KOPT-K1 (cell line): ENCODE results near the gene FHOD3.

ENCODE experiments used
- H3K27ac ChIP-seq: fragments of 200-600 bp; sonication (generic); 2 replicates; pipeline ENCODE4 v1.5.1; 2016; ENCODE audit warnings: antibody characterized with exemption, mild to moderate bottlenecking, low read depth, low read length; ENCODE audit not compliant: poor library complexity, severe bottlenecking
- H3K36me3 ChIP-seq: fragments of 200-600 bp; sonication (generic); 2 replicates; pipeline ENCODE4 v1.5.1; 2017; ENCODE audit warnings: antibody characterized with exemption, mild to moderate bottlenecking, low read length, moderate library complexity; ENCODE audit not compliant: insufficient read depth
- H3K9me3 ChIP-seq: fragments of 200-600 bp; sonication (generic); 2 replicates; pipeline ENCODE4 v1.5.1; 2017; ENCODE audit warnings: antibody characterized with exemption, low read length, mild to moderate bottlenecking; ENCODE audit not compliant: insufficient read depth, poor library complexity, severe bottlenecking

The FHOD3 gene

GRCh38 chr18:36305375-36305774 lies 7.9 kb downstream of the FHOD3 start:
- Histone ChIP-seq H3K9me3 (no peaks in the 10 kb centered on the region), H3K36me3 (no peaks in the 10 kb centered on the region), H3K27ac (no peak overlapping the region)

GRCh38 chr18:36307513-36307912 lies 10.0 kb downstream of the FHOD3 start:
- no peak overlapping the region for H3K27ac ChIP-seq
- H3K9me3 ChIP-seq, result no peaks in the 10 kb centered on the region
- no peaks in the 10 kb centered on the region for H3K36me3 ChIP-seq

- H3K27ac ChIP-seq, result no peak overlapping the region
- no peaks in the 10 kb centered on the region for H3K9me3 ChIP-seq
- H3K36me3 ChIP-seq, result no peaks in the 10 kb centered on the region
Observed at GRCh38 chr18:36308711-36309435, 11.4 kb downstream of the FHOD3 start.

GRCh38 chr18:36309436-36310391 lies 12.2 kb downstream of the FHOD3 start:
- Histone ChIP-seq H3K9me3 (no peaks in the 10 kb centered on the region), H3K36me3 (no peaks in the 10 kb centered on the region), H3K27ac (no peak overlapping the region)

- H3K27ac ChIP-seq, result no peak overlapping the region
- no peaks in the 10 kb centered on the region for H3K36me3 ChIP-seq
- no peaks in the 10 kb centered on the region for H3K9me3 ChIP-seq
Observed at GRCh38 chr18:36311026-36311570, 13.6 kb downstream of the FHOD3 start.

GRCh38 chr18:36312806-36313395 lies 15.4 kb downstream of the FHOD3 start:
- H3K9me3 ChIP-seq, result no peaks in the 10 kb centered on the region
- H3K27ac ChIP-seq, result no peak overlapping the region
- no peaks in the 10 kb centered on the region for H3K36me3 ChIP-seq

GRCh38 chr18:36314098-36314497 lies 16.6 kb downstream of the FHOD3 start:
- Histone ChIP-seq H3K9me3 (no peaks in the 10 kb centered on the region), H3K27ac (no peak overlapping the region)

GRCh38 chr18:36314754-36315153 lies 17.2 kb downstream of the FHOD3 start:
- no peak overlapping the region for H3K27ac ChIP-seq
- no peaks in the 10 kb centered on the region for H3K36me3 ChIP-seq
- no peaks in the 10 kb centered on the region for H3K9me3 ChIP-seq

More at GRCh38 chr18:36314098-36314497, 16.6 kb downstream of the FHOD3 start:
- H3K36me3 ChIP-seq, result no peaks in the 10 kb centered on the region

- Histone ChIP-seq H3K9me3 (no peaks in the 10 kb centered on the region), H3K27ac (no peak overlapping the region), H3K36me3 (no peaks in the 10 kb centered on the region)
Observed at GRCh38 chr18:36315736-36316135, 18.2 kb downstream of the FHOD3 start.

- no peaks in the 10 kb centered on the region for H3K9me3 ChIP-seq
- no peak overlapping the region for H3K27ac ChIP-seq
- no peaks in the 10 kb centered on the region for H3K36me3 ChIP-seq
Observed at GRCh38 chr18:36316246-36316645, 18.7 kb downstream of the FHOD3 start.

- H3K36me3 ChIP-seq, result no peaks in the 10 kb centered on the region
- no peak overlapping the region for H3K27ac ChIP-seq
- H3K9me3 ChIP-seq, result no peaks in the 10 kb centered on the region
Observed at GRCh38 chr18:36321658-36322407, 24.3 kb downstream of the FHOD3 start.

- Histone ChIP-seq H3K27ac (no peak overlapping the region), H3K36me3 (no peaks in the 10 kb centered on the region), H3K9me3 (no peaks in the 10 kb centered on the region)
Observed at GRCh38 chr18:36322408-36322728, 24.9 kb downstream of the FHOD3 start.

- no peaks in the 10 kb centered on the region for H3K36me3 ChIP-seq
- H3K27ac ChIP-seq, result no peak overlapping the region
- no peaks in the 10 kb centered on the region for H3K9me3 ChIP-seq
Observed at GRCh38 chr18:36322734-36323133, 25.2 kb downstream of the FHOD3 start.

- H3K36me3 ChIP-seq, result no peaks in the 10 kb centered on the region
- H3K27ac ChIP-seq, result no peak overlapping the region
- H3K9me3 ChIP-seq, result no peaks in the 10 kb centered on the region
Observed at GRCh38 chr18:36323421-36323820, 25.9 kb downstream of the FHOD3 start.
